SH-SY5Y (cell line): ENCODE results near the gene STARD10.

Experiments
- GATA2 ChIP-seq: IDR thresholded peaks from 2 replicates; pipeline ENCODE4 v1.6.1; 2011; ENCODE audit warnings: mild to moderate bottlenecking, low read depth, low read length
- GATA3 ChIP-seq: IDR thresholded peaks from 2 replicates; pipeline ENCODE4 v1.6.1; 2011; ENCODE audit warnings: low read depth, mild to moderate bottlenecking, low read length, moderate library complexity

DNA sequence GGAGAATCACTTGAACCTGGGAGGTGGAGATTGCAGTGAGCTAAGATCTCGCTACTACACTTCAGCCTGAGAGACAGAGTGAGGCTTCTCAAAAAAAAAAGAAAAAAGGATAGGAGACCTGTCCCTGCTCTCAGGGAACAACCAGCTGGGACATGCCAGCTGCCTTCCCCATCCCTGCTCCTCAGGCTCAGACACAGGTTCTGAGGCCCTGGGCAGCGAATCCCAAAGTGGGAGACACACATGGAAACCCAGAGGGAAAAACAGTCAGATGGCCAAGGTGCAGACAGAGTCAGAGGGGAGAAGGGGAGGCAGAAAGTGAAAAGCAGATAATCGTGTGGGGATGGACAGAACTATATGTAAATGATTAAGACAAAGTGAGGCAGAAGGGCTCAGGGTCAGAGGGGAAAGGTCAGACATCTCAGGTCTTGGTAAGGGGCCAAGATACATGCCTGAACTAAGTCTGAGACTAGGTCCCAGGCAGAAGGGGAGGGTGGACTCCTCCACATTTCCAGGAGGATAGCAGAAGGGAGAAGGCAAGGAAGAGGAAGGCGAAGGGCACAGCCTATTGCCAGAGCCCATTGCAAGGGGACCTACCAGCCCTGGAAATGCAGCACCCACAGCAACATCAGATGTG lies 14.2 kb downstream of the STARD10 start:
- TF ChIP-seq GATA2 (no peak), GATA3 (no peak)
